ENCODE measurements around the gene TP53I11.

TP53I11 gene

DNA sequence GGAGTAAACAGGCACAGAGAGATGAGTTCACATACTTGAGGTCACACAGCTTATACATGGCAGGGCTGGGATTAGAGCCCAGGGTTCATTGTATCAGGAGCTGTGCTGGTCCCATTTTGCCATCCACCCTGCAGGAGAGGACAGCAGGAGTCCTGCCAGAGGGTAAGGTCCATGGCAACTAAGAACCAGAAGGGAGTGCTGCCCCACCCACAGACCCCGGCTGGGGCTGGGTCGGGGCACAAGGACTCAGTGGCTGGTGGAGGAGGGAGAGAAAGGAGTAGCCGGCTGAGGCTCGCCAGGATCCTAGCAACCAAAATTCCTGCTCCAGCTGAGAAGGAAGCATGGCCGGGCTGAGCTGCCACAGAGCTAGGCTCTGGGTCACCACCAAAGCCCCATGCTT, 25.9 kb upstream of the TP53I11 start:
- TF ChIP-seq CTCF (IDR thresholded peaks at IDR 0.05; ENCODE audit: insufficient read depth, low read length, missing control alignments): no peak
- DNase-seq (ENCODE audit: low read depth, low spot score): no peak
- CTCF ChIA-PET: interaction anchor here (0.6 to 1.3 kb wide), 2 partner anchors 43 to 127 kb away, joined by 3 to 4 read pairs; no protein-coding TSS in a partner anchor
- POLR2A ChIA-PET: no interaction called here
- no peak overlapping the region for H3K4me3 ChIP-seq (ENCODE audit: low read depth, low read length)

- no peak overlapping the region for H3K4me3 ChIP-seq (ENCODE audit: low read depth, low read length)
- DNase-seq (ENCODE audit: low read depth, low spot score): no peak
- ChIA-PET POLR2A (no interaction called here), CTCF (no interaction called here)
- TF ChIP-seq CTCF (IDR thresholded peaks at IDR 0.05; ENCODE audit: insufficient read depth, low read length, missing control alignments): no peak
Measured at GRCh38 chr11:44974402-44975000, 23.8 kb upstream of the TP53I11 start.

DNA sequence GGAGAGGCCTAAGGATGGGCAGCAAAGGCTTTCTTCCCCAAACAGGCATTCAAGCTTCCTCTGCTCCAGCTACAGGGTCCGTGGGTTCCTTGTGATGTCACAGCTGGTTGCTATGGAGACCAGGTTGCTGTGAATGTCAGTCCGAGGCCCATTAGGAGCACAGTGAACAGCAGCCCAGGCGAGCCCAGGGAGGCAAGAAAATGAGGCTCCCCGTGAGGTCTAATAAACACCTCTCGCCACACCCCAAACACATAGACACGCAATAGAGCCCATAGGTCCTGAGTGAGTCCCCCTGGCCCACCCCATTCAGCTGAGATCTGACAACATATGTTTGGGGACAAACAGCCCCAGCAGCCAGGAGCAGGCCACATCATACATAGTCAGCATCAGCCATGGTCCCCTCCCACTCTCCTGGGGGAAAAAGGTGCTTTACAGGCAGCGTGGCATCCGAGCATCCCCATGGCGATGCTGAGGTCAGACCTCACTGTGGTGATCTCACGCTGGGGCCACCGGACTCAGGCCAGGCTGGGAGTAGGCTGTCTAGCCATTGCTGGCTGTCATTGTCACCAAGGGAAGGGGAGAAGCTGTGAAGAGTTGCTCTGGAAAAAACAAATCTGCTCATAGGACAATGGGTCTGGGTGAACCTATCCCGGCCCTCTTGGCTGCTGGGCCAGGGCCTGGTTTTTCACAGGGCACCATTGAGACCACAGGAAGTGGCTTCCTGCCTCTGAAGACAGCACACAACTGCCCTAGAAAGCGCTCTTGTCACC, 23.1 kb upstream of the TP53I11 start:
- DNase-seq (ENCODE audit: low read depth, low spot score): no peak
- no peak for TF ChIP-seq CTCF (IDR thresholded peaks at IDR 0.05; ENCODE audit: insufficient read depth, low read length, missing control alignments)
- no peak overlapping the region for H3K4me3 ChIP-seq (ENCODE audit: low read depth, low read length)
- CTCF ChIA-PET: interaction anchor here (0.7 kb wide), 1 partner anchor 130 kb away, joined by 3 read pairs; no protein-coding TSS in a partner anchor
- POLR2A ChIA-PET: no interaction called here

- POLR2A ChIA-PET: no interaction called here
- TF ChIP-seq CTCF (IDR thresholded peaks at IDR 0.05; ENCODE audit: insufficient read depth, low read length, missing control alignments): no peak
- CTCF ChIA-PET: no interaction called here
- DNase-seq (ENCODE audit: low read depth, low spot score): no peak
- H3K4me3 ChIP-seq (ENCODE audit: low read depth, low read length): no peak overlapping the region
Measured at GRCh38 chr11:44972746-44973435, 22.2 kb upstream of the TP53I11 start.

GRCh38 chr11:44971185-44971584, 20.5 kb upstream of the TP53I11 start:
- no peak overlapping the region for H3K4me3 ChIP-seq (ENCODE audit: low read depth, low read length)
- no peak for DNase-seq (ENCODE audit: low read depth, low spot score)
- ChIA-PET CTCF (interaction anchor here (1.6 kb wide), 1 partner anchor 35 kb away, joined by 4 read pairs; no protein-coding TSS in a partner anchor), POLR2A (no interaction called here)
- TF ChIP-seq CTCF (IDR thresholded peaks at IDR 0.05; ENCODE audit: insufficient read depth, low read length, missing control alignments): no peak

- H3K4me3 ChIP-seq (ENCODE audit: low read depth, low read length): no peak overlapping the region
- no peak for TF ChIP-seq CTCF (IDR thresholded peaks at IDR 0.05; ENCODE audit: insufficient read depth, low read length, missing control alignments)
- ChIA-PET CTCF (no interaction called here), POLR2A (no interaction called here)
- no peak for DNase-seq (ENCODE audit: low read depth, low spot score)
Measured at GRCh38 chr11:44970293-44970692, 19.6 kb upstream of the TP53I11 start.

Data from AG04449 (cell line).